Prostate gland (tissue), 2 donors: ENCODE measurements around the gene MED16.

Source experiments
- CTCF ChIP-seq, 4 experiments: fragments of 200-600 bp in 2 of 4; fragments of 450-650 bp in 2 of 4; sonication (generic) in 2 of 4; IDR thresholded peaks; 1 replicate in 3 of 4; 2 replicates in 1 of 4; pipeline ENCODE4 v1.5.1; 2016 to 2019; ENCODE audit warnings: antibody characterized with exemption in 4 of 4, mild to moderate bottlenecking in 2 of 4, moderate library complexity in 2 of 4
- POLR2A ChIP-seq: fragments of 450-650 bp; IDR thresholded peaks from one replicate; pipeline ENCODE4 v1.6.1; 2016; ENCODE audit warnings: antibody characterized with exemption, mild to moderate bottlenecking
- POLR2AphosphoS5 ChIP-seq: sonication (generic); formaldehyde crosslinking; IDR thresholded peaks from one replicate; pipeline ENCODE4 v1.6.1; 2017; ENCODE audit warnings: antibody characterized with exemption

DNA sequence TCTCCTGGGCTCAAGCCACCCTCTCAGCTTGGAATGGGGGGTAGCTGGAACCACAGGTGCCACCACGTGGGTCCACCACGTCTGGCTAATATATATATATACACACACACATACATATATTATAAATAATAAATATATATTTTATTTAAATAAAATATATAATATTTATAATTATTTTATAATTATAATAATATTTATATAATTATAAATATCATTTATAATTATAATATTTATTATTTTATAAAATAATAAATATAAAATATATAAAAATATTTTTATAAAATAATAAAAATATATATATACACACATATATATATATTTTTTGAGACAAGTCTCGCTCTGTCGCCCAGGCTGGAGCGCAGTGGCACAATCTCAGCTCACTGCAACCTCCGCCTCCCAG lies 38.4 kb downstream of the MED16 start:
- no peak for TF ChIP-seq CTCF (IDR thresholded peaks at IDR 0.05)
- no peak for TF ChIP-seq POLR2A
- TF ChIP-seq POLR2AphosphoS5, result no peak
